PC-9 (cell line): ENCODE measurements around the gene TNFRSF25. TPM values are rescaled to one million over a fixed set of nuclear protein-coding genes. Genes with fewer than 3 reads are reported as not detected.
A peak's percentile ranks its signal among the peaks of the same experiment; 100 is the strongest.

ENCODE experiments used
- BruUV-seq: library from RNA; stranded (reverse); fragments of 400-500 nt; replicated peaks from 2 replicates; lab custom pipeline; 2021; lab: Mats Ljungman, UMichigan
- CTCF ChIA-PET: fragments of 300-600 bp; sonication (Branson Sonifier 250); formaldehyde crosslinking; loops from one replicate; lab custom pipeline; 2022; ENCODE audit warnings: antibody characterized with exemption; lab: Charles Lee
- POLR2A ChIA-PET: fragments of 300-600 bp; sonication (Branson Sonifier 250); formaldehyde crosslinking; loops from one replicate; lab custom pipeline; 2022; ENCODE audit warnings: antibody characterized with exemption; ENCODE audit not compliant: unreplicated experiment; lab: Charles Lee
- DNase-seq, 2 experiments: peaks; one replicate each; pipeline versions ENCODE4 v3.0.0 to v3.0.0-alpha.2; 2015 to 2022; ENCODE audit warnings: mixed read lengths in 1 of 2
- H2AFZ ChIP-seq: fragments of 200-600 bp; sonication (generic); 2 replicates; pipeline ENCODE4 v1.8.1; 2017; ENCODE audit warnings: antibody characterized with exemption
- H3F3A ChIP-seq: fragments of 200-600 bp; sonication (generic); 2 replicates; pipeline ENCODE4 v1.8.1; 2017; ENCODE audit warnings: antibody characterized with exemption, mild to moderate bottlenecking, low read depth; ENCODE audit not compliant: insufficient read depth
- H3K27ac ChIP-seq: fragments of 200-600 bp; sonication (generic); 2 replicates; pipeline ENCODE4 v1.6.1; 2016; ENCODE audit warnings: mixed run types
- H3K27me3 ChIP-seq: fragments of 200-600 bp; sonication (generic); 2 replicates; pipeline ENCODE4 v1.6.1; 2016; ENCODE audit warnings: low read depth, mixed run types; ENCODE audit not compliant: insufficient read depth
- H3K36me3 ChIP-seq: fragments of 200-600 bp; sonication (generic); 2 replicates; pipeline ENCODE4 v1.6.1; 2016; ENCODE audit warnings: low read depth, mixed run types
- H3K4me1 ChIP-seq: fragments of 200-600 bp; sonication (generic); replicated peaks from 2 replicates; pipeline ENCODE4 v1.6.1; 2016; ENCODE audit warnings: mixed run types; ENCODE audit not compliant: insufficient read depth
- H3K4me2 ChIP-seq: fragments of 200-600 bp; sonication (generic); 2 replicates; pipeline ENCODE4 v1.6.1; 2017; ENCODE audit warnings: mixed run types
- H3K4me3 ChIP-seq: fragments of 200-600 bp; sonication (generic); 2 replicates; pipeline ENCODE4 v1.6.1; 2016; ENCODE audit warnings: mixed run types
- H3K79me2 ChIP-seq: fragments of 200-600 bp; sonication (generic); 2 replicates; pipeline ENCODE4 v1.6.1; 2017; ENCODE audit warnings: low read depth, mixed run types
- H3K9me2 ChIP-seq: fragments of 200-600 bp; sonication (generic); 2 replicates; pipeline ENCODE4 v1.8.1; 2017; ENCODE audit warnings: mild to moderate bottlenecking; ENCODE audit not compliant: insufficient read depth
- H3K9me3 ChIP-seq: fragments of 200-600 bp; sonication (generic); 2 replicates; pipeline ENCODE4 v1.8.1; 2016; ENCODE audit warnings: low read depth; ENCODE audit not compliant: insufficient read depth
- H4K20me1 ChIP-seq: fragments of 200-600 bp; sonication (generic); 2 replicates; pipeline ENCODE4 v1.8.1; 2017; ENCODE audit not compliant: insufficient read depth
- CTCF ChIP-seq: fragments of 200-600 bp; sonication (generic); conservative IDR thresholded peaks from 2 replicates; pipeline ENCODE4 v1.6.1; 2017; ENCODE audit warnings: mixed run types, antibody characterized with exemption, mild to moderate bottlenecking, moderate library complexity
- EZH2 ChIP-seq: fragments of 200-600 bp; sonication (generic); IDR thresholded peaks from 2 replicates; pipeline ENCODE4 v1.8.0; 2017; ENCODE audit warnings: antibody characterized with exemption, low read depth
- intact Hi-C: fragments of 100-400 bp; cut with micrococcal nuclease; formaldehyde crosslinking; loops from one replicate; pipeline ENCODE4 v1.10.0; 2022; ENCODE audit not compliant: unreplicated experiment
- total RNA-seq: library from RNA; stranded (reverse); gene quantifications from 2 replicates; pipeline ENCODE4 v1.2.3, GENCODE V29; 2021

TNFRSF25 gene
- total RNA-seq, 1 experiment from 2014 or later = 12.3 TPM

- Histone ChIP-seq H3K9me3 (no peaks in the 10 kb centered on the region), H2AFZ (no peak overlapping the region), H3K27ac (no peak overlapping the region), H3K4me3 (no peak overlapping the region), H3K9me2 (no peaks in the 10 kb centered on the region), H3K4me1 (peaks cover 32% of the 10 kb centered on the region), H3K36me3 (no peaks in the 10 kb centered on the region), H3K27me3 (peaks cover 8% of the 10 kb centered on the region; the same call in 1 of the 2 replicates), H4K20me1 (no peaks in the 10 kb centered on the region), H3K79me2 (no peaks in the 10 kb centered on the region), H3F3A (no peaks in the 10 kb centered on the region; the same call in 1 of the 2 replicates), H3K4me2 (no peak overlapping the region)
- TSS peak; percentile 20 for BruUV-seq
- intact Hi-C loops = loop anchor here (2.0 to 5.0 kb wide), 2 partner anchors 14 to 74 kb away; no protein-coding TSS in a partner anchor
- ChIA-PET CTCF (interaction anchor here (0.5 to 0.6 kb wide), 2 partner anchors 11 to 33 kb away, joined by 3 to 13 read pairs; partner anchors contain the start of gene ACOT7), POLR2A (no interaction called here)
- TF ChIP-seq CTCF (no peak), EZH2 (no peak)
- no peak for DNase-seq
These were observed 39.5 kb downstream of the TNFRSF25 start for GRCh38 chr1:6426277-6426971.

DNA sequence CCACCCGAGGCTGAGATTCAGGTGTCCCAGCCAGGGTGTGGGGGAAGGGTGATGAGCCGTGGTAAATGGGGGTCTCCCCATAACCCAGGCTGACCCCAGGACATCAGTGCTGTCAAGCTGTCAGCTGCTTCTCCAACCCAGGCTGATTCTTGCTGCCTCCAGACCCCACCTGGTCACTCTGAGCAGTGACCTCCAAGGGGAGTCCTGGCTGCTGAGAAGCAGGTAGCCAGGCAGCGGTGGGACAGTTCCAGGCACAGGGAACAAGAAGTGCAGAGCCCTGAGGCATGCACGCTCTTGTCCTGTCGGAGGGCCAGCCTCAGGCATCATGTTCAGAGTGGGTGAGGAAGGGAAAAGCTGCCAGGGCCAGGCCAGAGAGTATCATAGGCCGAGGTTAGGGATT is 40.3 kb downstream of the TNFRSF25 start:
- TF ChIP-seq EZH2 (no peak), CTCF (no peak)
- Histone ChIP-seq H4K20me1 (no peaks in the 10 kb centered on the region), H3K4me1 (peaks cover 28% of the 10 kb centered on the region), H3K4me2 (no peak overlapping the region), H3K27me3 (peaks cover 8% of the 10 kb centered on the region; the same call in 1 of the 2 replicates), H3K9me3 (no peaks in the 10 kb centered on the region), H3K36me3 (no peaks in the 10 kb centered on the region), H2AFZ (no peak overlapping the region), H3K79me2 (no peaks in the 10 kb centered on the region), H3K9me2 (no peaks in the 10 kb centered on the region), H3K4me3 (no peak overlapping the region), H3K27ac (no peak overlapping the region), H3F3A (no peaks in the 10 kb centered on the region; the same call in 1 of the 2 replicates)
- no peak for DNase-seq
- intact Hi-C loops = loop anchor here (2.0 to 5.0 kb wide), 2 partner anchors 13 to 73 kb away; no protein-coding TSS in a partner anchor
- ChIA-PET CTCF (interaction anchor here (0.5 to 1.3 kb wide), 4 partner anchors 11 to 108 kb away, joined by 3 to 13 read pairs (median 4); partner anchors contain the start of gene ACOT7), POLR2A (no interaction called here)
- BruUV-seq = no TSS peak

GRCh38 chr1:6424619-6425593 is 41.1 kb downstream of the TNFRSF25 start, which contains the start of gene ESPN:
Gene ESPN (plus strand): TSS chr1:6424776. CDS start chr1:6424956, 180 bp downstream.
- Histone ChIP-seq H2AFZ (no peak within 1 kb of the TSS), H3K27ac (no peak within 1 kb of the TSS), H3K36me3 (no peaks in the 10 kb centered on the region), H4K20me1 (no peaks in the 10 kb centered on the region), H3K27me3 (peaks cover 8% of the 10 kb centered on the region; the same call in 1 of the 2 replicates), H3F3A (no peaks in the 10 kb centered on the region; the same call in 1 of the 2 replicates), H3K9me3 (no peaks in the 10 kb centered on the region), H3K4me2 (peak within 1 kb of the TSS; percentile 42; the same call in 1 of the 2 replicates), H3K79me2 (no peaks in the 10 kb centered on the region), H3K4me3 (no peak within 1 kb of the TSS), H3K9me2 (no peaks in the 10 kb centered on the region), H3K4me1 (peaks cover 22% of the 10 kb centered on the region)
- no peak for TF ChIP-seq EZH2
- TF ChIP-seq CTCF = no peak
- no peak for DNase-seq
- ChIA-PET POLR2A (no interaction called here), CTCF (interaction anchor here (0.6 to 1.3 kb wide), 3 partner anchors 8 to 108 kb away, joined by 3 to 10 read pairs (median 4); no protein-coding TSS in a partner anchor)
- no TSS peak for BruUV-seq
- intact Hi-C loops = loop anchor here (5.0 kb wide), 1 partner anchor 73 kb away; no protein-coding TSS in a partner anchor
